GM12892 (cell line): ENCODE data around the gene SPDYE17.
"Not testable (repeated sequence)": the region's sequence is repeated elsewhere in the genome, so short reads cannot be mapped to it uniquely, and the experiment has no call there.

Experiments
- DNase-seq: peaks from one replicate; pipeline ENCODE4 v3.0.0; 2011; ENCODE audit not compliant: insufficient read length
- FAIRE-seq: peaks from 2 replicates; lab custom pipeline; 2011; peaks lifted over from hg19 to GRCh38; lab: Jason Lieb, UNC
- POLR2A ChIP-seq: IDR thresholded peaks from 2 replicates; pipeline ENCODE4 v1.6.1; 2011; ENCODE audit warnings: low read depth, low read length, control low read depth
- POLR2AphosphoS5 ChIP-seq: IDR thresholded peaks from 2 replicates; pipeline ENCODE4 v1.6.1; 2011; ENCODE audit warnings: low read depth, low read length, control low read depth
- TAF1 ChIP-seq: IDR thresholded peaks from 2 replicates; pipeline ENCODE4 v1.6.1; 2011; ENCODE audit warnings: low read depth, mild to moderate bottlenecking, control low read depth, low read length, borderline replicate concordance

The SPDYE17 gene

DNA sequence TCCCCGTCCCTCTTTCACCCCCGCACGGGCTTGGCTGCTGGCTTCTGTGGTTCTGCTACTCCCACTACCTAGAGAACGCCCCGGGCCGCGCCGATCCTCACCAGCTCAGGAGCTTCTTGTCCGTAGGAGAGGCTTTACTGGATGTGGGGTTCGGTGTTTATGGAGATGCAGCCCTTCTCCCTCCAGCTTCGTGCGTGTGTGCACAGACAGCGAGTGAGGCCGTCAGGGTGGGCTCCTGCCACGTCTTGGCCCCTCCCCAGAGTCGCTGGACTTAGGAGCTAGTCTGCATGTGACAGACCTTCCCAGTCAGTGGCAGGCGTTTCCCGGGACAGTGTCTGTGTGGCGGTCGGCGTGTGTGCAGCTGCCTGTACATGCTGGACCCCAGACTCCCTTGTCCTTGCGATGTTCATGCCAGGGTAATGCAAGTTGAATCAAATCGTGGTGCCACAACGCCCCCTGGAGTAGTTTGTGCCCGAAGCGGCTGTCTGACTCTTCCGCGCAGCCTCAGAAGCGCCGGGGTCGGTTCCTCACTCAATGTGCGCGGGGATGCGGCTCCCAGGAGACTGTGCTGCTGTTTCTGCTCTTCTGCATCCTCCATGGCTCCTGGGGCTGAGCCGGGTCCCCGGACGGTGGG is 32.6 kb downstream of the SPDYE17 start:
- peak; percentile 72 for FAIRE-seq
- DNase-seq: not testable (repeated sequence)

- peak; percentile 97 for FAIRE-seq
- DNase-seq: not testable (repeated sequence)
Observed at GRCh38 chr7:76998764-76999450, 33.3 kb downstream of the SPDYE17 start.

GRCh38 chr7:76998285-76998589 is 33.9 kb downstream of the SPDYE17 start:
- no peak for TF ChIP-seq TAF1
- FAIRE-seq: peak; percentile 50
- no peak for DNase-seq

DNA sequence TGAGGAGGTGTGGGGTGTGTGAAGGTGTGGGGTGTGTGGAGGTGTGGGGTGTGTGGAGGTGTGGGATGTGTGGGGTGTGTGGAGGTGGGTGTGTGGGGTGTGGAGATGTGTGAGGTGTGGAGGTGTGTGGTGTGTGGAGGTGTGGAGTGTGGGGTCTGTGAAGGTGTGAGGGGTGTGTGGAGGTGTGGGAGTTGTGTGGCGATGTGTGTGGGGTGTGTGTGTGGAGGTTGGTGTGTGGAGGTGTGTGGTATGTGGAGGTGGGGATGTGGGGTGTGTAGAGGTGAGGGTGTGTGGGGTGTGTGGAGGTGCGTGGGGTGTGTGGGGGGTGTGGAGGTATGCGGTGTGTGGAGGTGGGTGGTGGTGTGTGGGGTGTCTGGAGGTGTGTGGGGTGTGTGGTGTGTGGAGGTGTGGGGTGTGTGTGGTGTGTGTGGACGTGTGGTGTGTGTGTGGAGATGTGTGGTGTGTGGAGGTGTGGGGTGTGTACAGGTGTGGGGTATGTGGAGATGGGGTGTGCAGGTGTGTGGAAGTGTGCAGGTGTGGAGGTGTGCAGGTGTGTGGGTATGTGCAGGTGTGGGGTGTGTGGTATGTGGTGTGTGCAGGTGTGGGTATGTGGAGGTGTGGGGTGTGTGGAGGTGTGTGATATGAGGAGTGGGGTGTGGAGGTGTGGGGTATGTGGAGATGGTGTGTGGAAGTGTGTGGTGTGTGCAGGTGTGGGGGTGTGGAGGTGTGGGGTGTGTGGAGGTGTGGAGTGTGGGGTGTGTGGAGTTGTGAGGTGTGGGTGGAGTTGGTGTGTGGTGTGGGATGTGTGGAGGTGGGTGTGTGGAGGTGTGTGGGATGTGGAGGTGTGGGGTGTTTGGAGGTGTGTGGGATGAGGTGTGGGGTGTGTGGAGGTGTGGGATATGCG is 34.5 kb downstream of the SPDYE17 start:
- FAIRE-seq: peak; percentile 94
- TF ChIP-seq POLR2AphosphoS5 (no peak), POLR2A (no peak), TAF1 (no peak)
- no peak for DNase-seq

DNA sequence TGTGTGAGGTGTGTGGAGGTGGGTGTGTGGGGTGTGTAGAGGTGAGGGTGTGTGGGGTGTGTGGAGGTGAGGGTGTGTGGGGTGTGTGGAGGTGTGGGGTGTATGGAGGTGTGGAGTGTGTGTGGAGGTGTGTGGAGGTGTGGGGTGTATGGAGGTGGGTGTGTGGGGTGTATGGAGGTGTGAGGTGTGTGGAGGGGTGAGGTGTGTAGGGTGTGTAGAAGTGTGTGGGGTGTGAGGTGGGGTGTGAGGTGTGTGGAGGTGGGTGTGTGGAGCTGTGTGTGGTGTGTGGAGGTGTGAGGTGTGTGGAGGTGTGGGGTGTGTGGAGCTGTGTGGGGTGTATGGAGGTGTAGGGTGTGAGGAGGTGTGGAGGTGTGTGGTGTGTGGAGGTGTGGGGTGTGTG is 35.2 kb downstream of the SPDYE17 start:
- not testable (repeated sequence) for FAIRE-seq, DNase-seq

DNA sequence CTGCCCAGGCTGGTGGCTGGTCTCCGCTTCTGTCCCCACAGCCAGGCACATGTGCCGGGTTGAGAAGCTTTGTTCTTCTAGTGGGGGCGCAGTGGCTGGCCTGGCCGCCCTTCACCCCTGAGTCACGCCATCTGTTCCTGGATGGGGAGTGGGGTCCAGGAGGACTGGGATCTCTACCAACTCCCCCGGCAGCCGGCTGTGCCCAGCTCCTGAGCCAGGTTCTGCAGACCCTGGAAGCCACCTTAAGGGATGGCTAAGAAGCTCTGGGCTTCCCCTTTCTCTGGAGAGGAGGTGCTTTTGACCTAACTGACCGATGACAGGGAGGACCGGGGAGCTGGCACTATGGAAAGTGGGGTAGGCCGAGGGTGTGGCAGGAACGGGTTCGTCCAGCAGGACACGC is 37.9 kb downstream of the SPDYE17 start:
- not testable (repeated sequence) for FAIRE-seq, DNase-seq

DNA sequence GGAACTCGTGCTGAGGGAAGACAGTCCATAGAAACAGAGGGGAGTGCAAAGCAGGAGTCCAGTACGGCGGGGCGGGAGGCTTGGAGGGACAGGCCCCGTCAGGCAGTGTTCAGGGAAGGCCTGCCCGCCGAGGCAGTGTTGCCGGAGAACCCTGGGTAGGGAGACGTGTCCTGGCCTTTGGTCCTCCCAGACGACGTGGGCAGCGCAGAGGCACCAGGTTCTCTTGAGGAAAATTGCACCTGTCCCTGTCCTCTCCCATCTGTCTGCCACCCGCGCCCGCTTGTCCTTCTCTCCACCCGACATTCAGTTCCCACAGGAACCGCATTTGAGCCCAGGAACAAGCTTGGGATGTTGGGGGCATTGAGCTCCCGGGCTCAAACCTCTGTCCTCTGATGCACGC is 38.3 kb downstream of the SPDYE17 start:
- FAIRE-seq, DNase-seq: not testable (repeated sequence)

GRCh38 chr7:76992871-76993270 is 39.3 kb downstream of the SPDYE17 start:
- FAIRE-seq, DNase-seq: not testable (repeated sequence)

- DNase-seq, FAIRE-seq: not testable (repeated sequence)
Observed at GRCh38 chr7:76992204-76992603, 40.0 kb downstream of the SPDYE17 start.

GRCh38 chr7:76990202-76990601 is 42.0 kb downstream of the SPDYE17 start:
- FAIRE-seq, DNase-seq: not testable (repeated sequence)

- FAIRE-seq, DNase-seq: not testable (repeated sequence)
Observed at GRCh38 chr7:76985924-76986717, 46.0 kb downstream of the SPDYE17 start.

DNA sequence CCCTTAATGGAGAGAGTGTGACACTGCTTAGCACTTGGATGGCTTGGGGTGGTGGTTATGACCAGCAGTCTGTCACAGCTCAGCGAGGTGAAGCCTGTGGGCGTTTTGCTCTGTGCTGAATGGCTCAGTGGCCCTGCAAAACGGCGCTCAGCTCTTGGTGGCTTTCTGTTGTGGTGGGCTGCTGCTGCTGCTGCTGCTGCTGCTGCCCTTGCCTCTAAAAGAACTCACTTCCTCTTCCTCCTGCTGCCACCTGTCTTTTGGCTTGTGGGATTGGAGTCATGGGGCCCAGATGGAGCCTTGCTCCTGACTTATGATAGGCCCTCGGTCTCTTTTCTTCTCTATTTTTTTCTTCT is 47.4 kb downstream of the SPDYE17 start:
- DNase-seq: not testable (repeated sequence)
- FAIRE-seq: peak; percentile 97

- not testable (repeated sequence) for DNase-seq, FAIRE-seq
Observed at GRCh38 chr7:76983937-76984783, 48.0 kb downstream of the SPDYE17 start.

- FAIRE-seq, DNase-seq: not testable (repeated sequence)
Observed at GRCh38 chr7:76983333-76983732, 48.8 kb downstream of the SPDYE17 start.

- not testable (repeated sequence) for FAIRE-seq, DNase-seq
Observed at GRCh38 chr7:76982501-76982900, 49.7 kb downstream of the SPDYE17 start.

- FAIRE-seq, DNase-seq: not testable (repeated sequence)
Observed at GRCh38 chr7:76981187-76981970, 50.8 kb downstream of the SPDYE17 start.

DNA sequence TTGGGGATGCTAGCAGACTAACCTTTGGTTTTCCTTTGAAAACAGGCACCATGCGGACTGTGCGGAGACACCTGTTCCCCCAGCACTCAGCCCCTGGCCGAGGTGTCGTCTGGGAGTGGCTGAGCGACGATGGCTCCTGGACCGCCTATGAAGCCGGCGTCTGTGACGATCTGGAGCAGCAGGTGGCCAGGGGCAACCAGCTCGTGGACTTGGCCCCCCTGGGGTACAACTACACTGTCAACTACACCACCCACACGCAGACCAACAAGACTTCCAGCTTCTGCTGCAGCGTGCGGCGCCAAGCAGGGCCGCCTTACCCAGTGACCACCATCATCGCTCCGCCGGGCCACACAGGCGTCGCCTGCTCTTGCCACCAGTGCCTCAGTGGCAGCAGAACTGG is 51.6 kb downstream of the SPDYE17 start:
- FAIRE-seq, DNase-seq: not testable (repeated sequence)
